H9 (cell line): Measurements from ENCODE around the gene ZNF652. TPM values are rescaled to one million over a fixed set of nuclear protein-coding genes. Genes with fewer than 3 reads are reported as not detected.

ENCODE experiments used
- DNase-seq: peaks from one replicate; pipeline ENCODE4 v3.0.0-alpha.2; 2017
- H2AFZ ChIP-seq: one replicate; pipeline ENCODE4 v1.6.1; 2013; ENCODE audit warnings: mild to moderate bottlenecking, low read length, control low read depth, moderate library complexity
- H2AK5ac ChIP-seq: 2 replicates; pipeline ENCODE4 v1.6.1; 2013; ENCODE audit warnings: low read length, control low read depth, mixed read lengths; ENCODE audit not compliant: insufficient read length
- H2BK120ac ChIP-seq: one replicate; pipeline ENCODE4 v1.6.1; 2013; ENCODE audit warnings: low read depth, mild to moderate bottlenecking, low read length, control low read depth, inconsistent platforms; ENCODE audit not compliant: poor library complexity, severe bottlenecking
- H2BK12ac ChIP-seq: 2 replicates; pipeline ENCODE4 v1.6.1; 2013; ENCODE audit warnings: low read length, control low read depth, mixed read lengths, low read depth; ENCODE audit not compliant: insufficient read length
- H2BK15ac ChIP-seq: 2 replicates; pipeline ENCODE4 v1.6.1; 2013; ENCODE audit warnings: low read depth, low read length, control low read depth
- H2BK20ac ChIP-seq: one replicate; pipeline ENCODE4 v1.6.1; 2013; ENCODE audit warnings: low read depth, mild to moderate bottlenecking, low read length, control low read depth, inconsistent platforms; ENCODE audit not compliant: poor library complexity, severe bottlenecking
- H2BK5ac ChIP-seq: 2 replicates; pipeline ENCODE4 v1.6.1; 2013; ENCODE audit warnings: low read length, control low read depth, mixed read lengths; ENCODE audit not compliant: insufficient read length
- H3K14ac ChIP-seq: 2 replicates; pipeline ENCODE4 v1.6.1; 2013; ENCODE audit warnings: low read length, control low read depth; ENCODE audit not compliant: insufficient read depth
- H3K18ac ChIP-seq: 2 replicates; pipeline ENCODE4 v1.6.1; 2013; ENCODE audit warnings: low read depth, mild to moderate bottlenecking, mixed read lengths, low read length, control low read depth; ENCODE audit not compliant: insufficient read length
- H3K23ac ChIP-seq: 2 replicates; pipeline ENCODE4 v1.6.1; 2013; ENCODE audit warnings: low read length, control low read depth, mixed read lengths, low read depth; ENCODE audit not compliant: insufficient read length
- H3K23me2 ChIP-seq: 2 replicates; pipeline ENCODE4 v1.6.1; 2013; ENCODE audit warnings: low read depth, mild to moderate bottlenecking, mixed read lengths, low read length, control low read depth; ENCODE audit not compliant: insufficient read length, poor library complexity, severe bottlenecking
- H3K27ac ChIP-seq: 2 replicates; pipeline ENCODE4 v1.5.1; 2013; ENCODE audit warnings: low read length, control low read depth, mixed read lengths, low read depth; ENCODE audit not compliant: insufficient read length
- H3K27me3 ChIP-seq: 2 replicates; pipeline ENCODE4 v1.6.1; 2013; ENCODE audit warnings: low read length, control low read depth, inconsistent platforms; ENCODE audit not compliant: insufficient read depth
- H3K4ac ChIP-seq: 2 replicates; pipeline ENCODE4 v1.6.1; 2013; ENCODE audit warnings: low read depth, mild to moderate bottlenecking, control low read depth, inconsistent platforms, low read length, moderate library complexity
- H3K4me1 ChIP-seq: 2 replicates; pipeline ENCODE4 v1.6.1; 2013; ENCODE audit warnings: low read length, control low read depth, inconsistent platforms; ENCODE audit not compliant: insufficient read depth
- H3K4me2 ChIP-seq: 2 replicates; pipeline ENCODE4 v1.6.1; 2013; ENCODE audit warnings: low read length, control low read depth, mixed read lengths; ENCODE audit not compliant: insufficient read length, insufficient read depth
- H3K56ac ChIP-seq: 2 replicates; pipeline ENCODE4 v1.6.1; 2013; ENCODE audit warnings: low read depth, mild to moderate bottlenecking, mixed read lengths, low read length, control low read depth; ENCODE audit not compliant: insufficient read length
- H3K79me1 ChIP-seq: 2 replicates; pipeline ENCODE4 v1.6.1; 2013; ENCODE audit warnings: low read depth, mild to moderate bottlenecking, moderate library complexity, low read length, control low read depth, inconsistent platforms; ENCODE audit not compliant: insufficient read depth, poor library complexity, severe bottlenecking
- H3K79me2 ChIP-seq: 2 replicates; pipeline ENCODE4 v1.6.1; 2013; ENCODE audit warnings: low read length, control low read depth, inconsistent platforms; ENCODE audit not compliant: insufficient read depth
- H3K9ac ChIP-seq: 2 replicates; pipeline ENCODE4 v1.6.1; 2013; ENCODE audit warnings: low read length, control low read depth, mixed read lengths; ENCODE audit not compliant: insufficient read length; ENCODE audit errors: extremely low read depth
- H3K9me3 ChIP-seq: one replicate; pipeline ENCODE4 v1.6.1; 2013; ENCODE audit warnings: low read depth, low read length, inconsistent platforms; ENCODE audit not compliant: control insufficient read depth
- H3T11ph ChIP-seq: one replicate; pipeline ENCODE4 v1.6.1; 2013; ENCODE audit warnings: mild to moderate bottlenecking, low read length, control low read depth, inconsistent platforms
- H4K20me1 ChIP-seq: one replicate; pipeline ENCODE4 v1.6.1; 2013; ENCODE audit not compliant: control insufficient read depth, insufficient read length, insufficient read depth
- H4K5ac ChIP-seq: 2 replicates; pipeline ENCODE4 v1.6.1; 2013; ENCODE audit warnings: low read depth, mild to moderate bottlenecking, mixed read lengths, low read length, control low read depth; ENCODE audit not compliant: insufficient read length
- H4K8ac ChIP-seq: replicated peaks from 2 replicates; pipeline ENCODE4 v1.6.1; 2013; ENCODE audit warnings: low read length, control low read depth, mixed read lengths, low read depth; ENCODE audit not compliant: insufficient read length
- H4K91ac ChIP-seq: 2 replicates; pipeline ENCODE4 v1.6.1; 2013; ENCODE audit warnings: low read depth, mild to moderate bottlenecking, moderate library complexity, mixed read lengths, low read length, control low read depth; ENCODE audit not compliant: insufficient read length
- H3K27ac Mint-ChIP-seq, 3 experiments: 2 replicates in 2 of 3; 3 replicates in 1 of 3; pipeline ENCODE4 v1.8.0; 2020 to 2021; ENCODE audit warnings: mixed read lengths in 3 of 3, mild to moderate bottlenecking in 1 of 3, moderate library complexity in 1 of 3
- H3K27me3 Mint-ChIP-seq: 2 replicates; pipeline ENCODE4 v1.8.0; 2021; ENCODE audit warnings: low read depth, mild to moderate bottlenecking, moderate library complexity, mixed read lengths
- H3K36me3 Mint-ChIP-seq, 3 experiments: 2 replicates in 2 of 3; 3 replicates in 1 of 3; pipeline ENCODE4 v1.8.0; 2020 to 2021; ENCODE audit warnings: low read depth in 3 of 3, mixed read lengths in 3 of 3; ENCODE audit not compliant: insufficient read depth in 1 of 3
- H3K4me1 Mint-ChIP-seq, 2 experiments: 2 replicates each; pipeline ENCODE4 v1.8.0; 2020; ENCODE audit warnings: mixed read lengths in 2 of 2
- H3K4me3 Mint-ChIP-seq, 2 experiments: 2 replicates in 1 of 2; 3 replicates in 1 of 2; pipeline ENCODE4 v1.8.0; 2020 to 2021; ENCODE audit warnings: mild to moderate bottlenecking in 2 of 2, mixed read lengths in 2 of 2, moderate library complexity in 1 of 2
- H3K9me3 Mint-ChIP-seq, 2 experiments: 2 replicates in 1 of 2; 3 replicates in 1 of 2; pipeline ENCODE4 v1.8.0; 2020; ENCODE audit warnings: mild to moderate bottlenecking in 2 of 2, mixed read lengths in 2 of 2, moderate library complexity in 1 of 2
- CTCF ChIP-seq: fragments of 200-600 bp; sonication (generic); conservative IDR thresholded peaks from 3 replicates; pipeline ENCODE4 v1.8.0; 2021; ENCODE audit warnings: antibody characterized with exemption, mild to moderate bottlenecking
- WGBS: extraction: QIAGEN DNeasy Blood & Tissue Kit; methylation state at CpG from one replicate; pipeline ENCODE4 v1.1.7; 2013; ENCODE audit warnings: missing lambda C conversion rate, low lambda C conversion rate, mixed read lengths; ENCODE audit not compliant: insufficient read length; ENCODE audit errors: extremely low coverage; 5-methylcytosine and 5-hydroxymethylcytosine counted together
- total RNA-seq: library from RNA; stranded (reverse); gene quantifications from 2 replicates; pipeline ENCODE4 v1.2.1, GENCODE V29; 2021

Gene ZNF652
- total RNA-seq, 1 experiment from 2014 or later = 33.6 TPM

- no peak overlapping the region for H3K14ac ChIP-seq
- no peak overlapping the region for H2BK12ac ChIP-seq
- no peak overlapping the region for H2BK120ac ChIP-seq
- Mint-ChIP-seq H3K9me3 (no peaks in the 10 kb centered on the region), H3K4me1 (peaks cover 41 to 49% of the 10 kb centered on the region in 2 experiments), H3K27me3 (no peaks in the 10 kb centered on the region), H3K36me3 (peaks cover 0 to 3% (median under 1%) of the 10 kb centered on the region in 3 experiments; a peak in 1 of 7 replicates), H3K4me3 (peak overlapping the region; percentile 91 to 96), H3K27ac (no peak overlapping the region; a peak in 2 of 7 replicates)
- TF ChIP-seq CTCF = no peak
- no peak overlapping the region for H2BK20ac ChIP-seq
- H3K27me3 ChIP-seq = no peaks in the 10 kb centered on the region
- H3K56ac ChIP-seq = no peak overlapping the region
- H3K9ac ChIP-seq = peak overlapping the region; percentile 15
- peaks cover 2% of the 10 kb centered on the region for H3K79me1 ChIP-seq
- no peaks in the 10 kb centered on the region for H3K4me1 ChIP-seq
- H3K9me3 ChIP-seq = no peaks in the 10 kb centered on the region
- H3T11ph ChIP-seq = no peak overlapping the region
- H2BK15ac ChIP-seq = no peak overlapping the region
- no peak overlapping the region for H4K5ac ChIP-seq
- DNase-seq = peak; percentile 18
- peaks cover 12% of the 10 kb centered on the region; the same call in 1 of the 2 replicates for H3K79me2 ChIP-seq
- H3K23me2 ChIP-seq = peaks cover 15% of the 10 kb centered on the region
- no peak overlapping the region for H4K91ac ChIP-seq
- no peak overlapping the region for H2BK5ac ChIP-seq
- H3K23ac ChIP-seq = no peak overlapping the region
- no peak overlapping the region for H3K4ac ChIP-seq
- H3K27ac ChIP-seq = no peak overlapping the region
- no peak overlapping the region for H2AFZ ChIP-seq
- no peak overlapping the region for H3K18ac ChIP-seq
- H4K20me1 ChIP-seq = no peaks in the 10 kb centered on the region
- no CpG with 5 or more reads among the region's 8 CpGs for WGBS
- peak overlapping the region; percentile 95 for H3K4me2 ChIP-seq
- H2AK5ac ChIP-seq = no peak overlapping the region
- H4K8ac ChIP-seq = no peak overlapping the region
These were observed 1.9 kb downstream of the ZNF652 start for GRCh38 chr17:49359990-49360795.
